ENCODE data around the gene LMNTD2.

GRCh38 chr11:550021-550745, 10.4 kb downstream of the LMNTD2 start:
- TF ChIP-seq CREB1 (IDR thresholded peaks at IDR 0.05; ENCODE audit: low read depth) (no peak), NFIC (IDR thresholded peaks at IDR 0.05) (peak; percentile 75), MAX (IDR thresholded peaks at IDR 0.05) (no peak; the same call in 1 of the 2 replicates)
